GM10248 (cell line): ENCODE measurements around the gene MKNK1.

Experiments
- CTCF ChIA-PET: fragments of 300-600 bp; sonication (Branson Sonifier 250); formaldehyde crosslinking; extraction: SDS; loops from one replicate; lab custom pipeline; 2021; ENCODE audit warnings: antibody characterized with exemption; lab: Yijun Ruan, JAX
- POLR2A ChIA-PET: fragments of 350-650 bp; sonication (Branson Sonifier 250); formaldehyde crosslinking; extraction: SDS; loops from one replicate; lab custom pipeline; 2020; ENCODE audit warnings: antibody characterized with exemption; lab: Yijun Ruan, JAX
- DNase-seq: peaks from one replicate; pipeline ENCODE4 v3.0.0; 2012; ENCODE audit errors: extremely low spot score
- CTCF ChIP-seq: IDR thresholded peaks from 2 replicates; pipeline ENCODE4 v1.5.1; 2012; ENCODE audit warnings: mild to moderate bottlenecking, low read depth; ENCODE audit errors: extremely low read depth, missing control alignments, control extremely low read depth

Gene MKNK1

GRCh38 chr1:46617108-46617800 is 13.2 kb upstream of the MKNK1 start:
- ChIA-PET CTCF (interaction anchor here (1.0 to 14.0 kb wide), 8 partner anchors 13 to 109 kb away, joined by 3 to 135 read pairs (median 4); partner anchors contain the start of genes ATPAF1, EFCAB14 and MKNK1), POLR2A (interaction anchor here (1.2 to 3.5 kb wide), 2 partner anchors 11 to 14 kb away, joined by 3 to 19 read pairs; partner anchors contain the start of gene MKNK1)
- TF ChIP-seq CTCF, result no peak
- DNase-seq, result no peak

GRCh38 chr1:46616277-46617107 is 12.4 kb upstream of the MKNK1 start, which contains the start of gene MOB3C:
Gene MOB3C, minus strand, starts transcription at chr1:46616811. Its CDS starts 3,490 bp downstream, at chr1:46613321.
- CTCF ChIA-PET, result interaction anchor here (1.0 to 14.0 kb wide), 7 partner anchors 13 to 110 kb away, joined by 3 to 135 read pairs (median 4); partner anchors contain the start of genes ATPAF1, EFCAB14 and MKNK1
- TF ChIP-seq CTCF, result no peak
- POLR2A ChIA-PET, result interaction anchor here (0.7 to 3.5 kb wide), 2 partner anchors 13 to 322 kb away, joined by 7 to 19 read pairs; partner anchors contain the start of gene MKNK1
- DNase-seq, result peak; percentile 81

- CTCF ChIA-PET, result interaction anchor here (1.4 to 14.0 kb wide), 3 partner anchors 12 to 110 kb away, joined by 4 to 135 read pairs (median 28); partner anchors contain the start of gene MKNK1
- POLR2A ChIA-PET, result interaction anchor here (3.5 kb wide), 1 partner anchor 12 kb away, joined by 19 read pairs; the partner anchor contains the start of gene MKNK1
- TF ChIP-seq CTCF, result no peak
- no peak for DNase-seq
Measured at GRCh38 chr1:46615735-46616134, 11.7 kb upstream of the MKNK1 start.

GRCh38 chr1:46615088-46615487 is 11.0 kb upstream of the MKNK1 start:
- ChIA-PET CTCF (interaction anchor here (4.5 to 14.0 kb wide), 2 partner anchors 11 to 111 kb away, joined by 28 to 135 read pairs; partner anchors contain the start of gene MKNK1), POLR2A (interaction anchor here (3.5 kb wide), 1 partner anchor 11 kb away, joined by 19 read pairs; the partner anchor contains the start of gene MKNK1)
- no peak for DNase-seq
- TF ChIP-seq CTCF, result no peak

GRCh38 chr1:46614604-46614984 is 10.5 kb upstream of the MKNK1 start:
- CTCF ChIA-PET, result interaction anchor here (0.8 to 14.0 kb wide), 3 partner anchors 11 to 111 kb away, joined by 3 to 135 read pairs (median 9); partner anchors contain the start of gene MKNK1
- DNase-seq, result no peak
- POLR2A ChIA-PET, result interaction anchor here (2.0 kb wide), 1 partner anchor 11 kb away, joined by 14 read pairs; the partner anchor contains the start of gene MKNK1
- TF ChIP-seq CTCF, result no peak
